Memory B cell (primary cell): ENCODE measurements around the gene IL12RB2.

Experiments used
- ATAC-seq: fragments of 150-1000 bp; cut with Tn5 transposase; 2 replicates; pipeline ENCODE4 v1.10.0; 2021; ENCODE audit warnings: low read depth, mild to moderate bottlenecking, moderate library complexity
- DNase-seq, 2 donors: peaks; one replicate each; pipeline ENCODE4 v3.0.0; 2022; ENCODE audit warnings: low spot score in 2 of 2
- H3K27ac Mint-ChIP-seq: one replicate; pipeline ENCODE4 v1.8.0; 2022; ENCODE audit warnings: mild to moderate bottlenecking, moderate library complexity, mixed read lengths
- H3K27me3 Mint-ChIP-seq: one replicate; pipeline ENCODE4 v1.8.0; 2022; ENCODE audit warnings: mixed read lengths
- H3K36me3 Mint-ChIP-seq: one replicate; pipeline ENCODE4 v1.8.0; 2022; ENCODE audit warnings: mild to moderate bottlenecking, mixed read lengths
- H3K4me1 Mint-ChIP-seq: one replicate; pipeline ENCODE4 v1.8.0; 2022; ENCODE audit warnings: mixed read lengths
- H3K4me3 Mint-ChIP-seq: one replicate; pipeline ENCODE4 v1.8.0; 2022; ENCODE audit warnings: mild to moderate bottlenecking, moderate library complexity, mixed read lengths
- H3K9me3 Mint-ChIP-seq: one replicate; pipeline ENCODE4 v1.8.0; 2022; ENCODE audit warnings: mixed read lengths

The IL12RB2 gene

DNA sequence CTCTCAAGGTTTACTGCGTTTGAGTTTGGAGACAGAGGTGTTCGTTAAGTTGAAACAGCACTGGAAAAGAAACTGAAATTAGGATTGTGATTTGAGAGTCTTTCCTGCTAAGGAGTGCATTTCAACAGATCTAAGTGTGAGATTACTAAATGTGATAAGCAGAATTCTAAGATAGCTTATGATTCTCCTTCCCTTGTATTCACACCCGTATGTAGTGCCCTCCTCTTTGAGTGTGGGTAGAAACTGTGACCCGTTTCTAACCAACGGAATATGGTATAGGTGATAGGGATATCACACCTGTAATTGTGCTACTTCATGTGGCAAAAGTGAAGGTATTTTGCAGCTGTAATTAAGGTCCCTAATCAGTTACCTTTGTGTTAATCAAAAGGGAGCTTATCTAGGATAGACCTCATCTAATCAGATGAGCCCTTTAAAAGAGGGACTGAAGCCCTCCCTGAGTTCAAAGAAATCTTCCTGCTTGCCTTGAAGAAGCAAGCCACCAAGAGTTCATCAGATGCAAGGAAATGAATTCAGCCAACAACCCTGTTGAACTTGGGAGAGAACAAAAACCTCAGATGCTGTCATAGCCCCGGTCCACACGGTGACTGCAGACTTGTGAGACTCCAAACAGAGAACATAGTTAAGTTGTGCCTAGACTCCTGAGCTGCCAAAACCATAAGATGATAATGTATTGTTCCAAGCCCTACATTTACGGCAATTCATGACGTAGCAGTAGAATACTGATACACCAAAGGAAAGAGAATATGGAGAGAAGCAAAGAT lies 12.6 kb upstream of the IL12RB2 start:
- H3K4me3 Mint-ChIP-seq = no peak overlapping the region

DNA sequence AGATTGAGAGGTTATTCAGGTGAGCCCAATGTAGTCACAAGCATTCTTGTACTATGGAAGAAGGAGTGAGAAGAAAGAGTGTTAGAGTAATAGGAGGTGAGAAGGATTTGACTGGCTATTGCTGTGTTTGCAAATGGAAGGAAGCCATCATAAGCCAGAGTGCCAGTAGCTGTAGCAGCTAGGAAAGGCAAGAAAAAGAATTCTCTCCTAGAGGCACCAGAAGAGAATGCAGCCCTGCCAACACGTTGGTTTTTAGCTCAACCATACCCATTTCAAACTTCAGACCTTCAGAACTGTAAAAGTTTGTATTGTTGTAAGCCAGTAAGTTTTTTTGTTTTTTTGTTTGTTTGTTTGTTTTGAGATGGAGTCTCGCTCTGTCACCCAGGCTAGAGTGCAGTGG lies 8.9 kb upstream of the IL12RB2 start:
- H3K27ac Mint-ChIP-seq = no peak overlapping the region
- peaks cover 3% of the 10 kb centered on the region for H3K9me3 Mint-ChIP-seq
- H3K36me3 Mint-ChIP-seq = peaks cover 4% of the 10 kb centered on the region
- no peaks in the 10 kb centered on the region for H3K4me1 Mint-ChIP-seq
- DNase-seq (no peak), ATAC-seq (no peak)
- peaks cover 2% of the 10 kb centered on the region for H3K27me3 Mint-ChIP-seq
- H3K4me3 Mint-ChIP-seq = no peak overlapping the region

More for the DNA sequence above, 12.6 kb upstream of the IL12RB2 start:
- H3K36me3 Mint-ChIP-seq = peaks cover 4% of the 10 kb centered on the region
- H3K27ac Mint-ChIP-seq = no peak overlapping the region
- H3K27me3 Mint-ChIP-seq = peaks cover 9% of the 10 kb centered on the region
- DNase-seq = no peak
- H3K9me3 Mint-ChIP-seq = peaks cover 3% of the 10 kb centered on the region
- no peak for ATAC-seq
- no peaks in the 10 kb centered on the region for H3K4me1 Mint-ChIP-seq

DNA sequence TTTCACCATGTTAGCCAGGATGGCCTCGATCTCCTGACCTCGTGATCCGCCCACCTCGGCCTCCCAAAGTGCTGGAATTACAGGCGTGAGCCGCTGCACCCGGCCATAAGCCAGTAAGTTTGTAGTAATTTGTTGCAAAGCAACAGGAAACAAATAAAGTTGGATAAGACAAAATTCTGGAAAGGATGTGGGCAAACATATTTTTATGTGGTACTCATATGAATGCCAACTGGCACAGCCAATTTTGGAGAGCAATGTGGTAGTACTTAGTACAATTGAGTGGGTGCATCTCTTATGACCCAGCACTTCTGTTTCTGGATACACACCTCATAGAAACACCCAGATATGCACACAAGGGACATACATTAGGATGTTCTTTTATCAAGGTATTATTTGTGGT lies 8.4 kb upstream of the IL12RB2 start:
- Mint-ChIP-seq H3K4me1 (no peaks in the 10 kb centered on the region), H3K9me3 (peaks cover 3% of the 10 kb centered on the region), H3K36me3 (peaks cover 4% of the 10 kb centered on the region), H3K27ac (no peak overlapping the region), H3K27me3 (peaks cover 2% of the 10 kb centered on the region), H3K4me3 (no peak overlapping the region)
- ATAC-seq (no peak), DNase-seq (no peak)

DNA sequence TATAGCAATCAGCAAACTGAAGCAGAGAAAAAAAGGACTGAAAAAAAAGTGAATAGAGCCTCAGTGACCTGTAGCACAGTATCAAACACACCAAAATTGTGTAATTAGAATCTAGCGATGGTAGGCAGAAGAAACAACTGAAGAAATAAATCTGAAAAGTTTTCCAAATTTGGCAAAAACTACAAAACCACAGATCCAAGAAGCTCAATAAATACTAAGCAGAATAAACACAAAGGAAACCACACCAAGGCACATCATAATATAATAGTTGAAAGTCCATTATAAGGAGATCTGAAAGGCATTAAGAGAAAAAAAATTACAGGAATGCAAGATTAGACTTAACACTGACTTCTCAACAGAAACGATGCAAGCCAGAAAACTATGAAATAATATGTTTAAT lies 7.1 kb upstream of the IL12RB2 start:
- H3K9me3 Mint-ChIP-seq = no peaks in the 10 kb centered on the region
- DNase-seq = no peak
- ATAC-seq = no peak
- H3K4me1 Mint-ChIP-seq = no peaks in the 10 kb centered on the region
- peaks cover 2% of the 10 kb centered on the region for H3K27me3 Mint-ChIP-seq
- H3K36me3 Mint-ChIP-seq = peaks cover under 1% of the 10 kb centered on the region
- H3K27ac Mint-ChIP-seq = no peak overlapping the region
- H3K4me3 Mint-ChIP-seq = no peak overlapping the region

DNA sequence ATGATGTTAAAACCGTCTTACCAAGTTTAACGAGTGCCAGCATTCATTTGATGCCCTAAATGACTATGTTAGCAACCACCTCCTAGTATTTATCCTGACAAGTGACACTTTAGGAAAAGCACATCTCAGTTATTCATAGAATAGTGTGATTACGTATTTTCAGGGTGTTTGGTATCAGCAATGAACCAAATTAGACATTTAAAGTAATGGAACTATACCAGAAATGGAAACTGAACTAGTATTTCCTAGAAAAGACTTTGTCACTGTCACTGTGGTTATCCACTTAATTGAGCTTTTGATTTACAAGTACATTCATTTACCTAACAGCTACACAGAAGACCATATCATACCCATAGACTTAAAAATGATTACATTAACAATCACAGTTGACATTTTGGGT lies 3.6 kb upstream of the IL12RB2 start:
- DNase-seq (no peak), ATAC-seq (no peak)
- H3K4me3 Mint-ChIP-seq = no peak overlapping the region
- no peak overlapping the region for H3K27ac Mint-ChIP-seq
- H3K9me3 Mint-ChIP-seq = no peaks in the 10 kb centered on the region
- H3K36me3 Mint-ChIP-seq = no peaks in the 10 kb centered on the region
- H3K4me1 Mint-ChIP-seq = peaks cover 6% of the 10 kb centered on the region
- H3K27me3 Mint-ChIP-seq = peaks cover 4% of the 10 kb centered on the region

DNA sequence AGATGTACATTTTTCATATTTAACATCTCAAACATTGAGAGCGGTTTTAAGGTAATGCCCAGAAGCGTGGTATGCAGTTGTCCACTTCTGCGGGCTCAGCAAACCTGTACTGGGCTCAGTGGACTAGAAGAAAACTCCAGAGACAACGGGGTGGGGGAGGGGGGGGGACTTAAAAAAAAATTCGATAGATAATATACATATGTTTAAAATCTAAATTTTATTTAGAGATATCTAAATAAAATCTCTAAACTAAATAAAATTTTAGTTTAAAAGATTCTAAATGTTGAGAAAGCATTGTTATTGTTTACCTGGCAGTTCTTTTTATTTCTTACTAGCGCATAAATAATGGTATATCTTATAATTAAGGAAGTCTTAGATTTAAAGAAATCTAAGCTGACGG lies 1.1 kb upstream of the IL12RB2 start:
- H3K36me3 Mint-ChIP-seq = no peaks in the 10 kb centered on the region
- H3K4me3 Mint-ChIP-seq = no peak overlapping the region
- H3K27me3 Mint-ChIP-seq = peaks cover 5% of the 10 kb centered on the region
- no peak overlapping the region for H3K27ac Mint-ChIP-seq
- H3K4me1 Mint-ChIP-seq = peaks cover 6% of the 10 kb centered on the region
- DNase-seq = no peak
- H3K9me3 Mint-ChIP-seq = no peaks in the 10 kb centered on the region
- no peak for ATAC-seq

DNA sequence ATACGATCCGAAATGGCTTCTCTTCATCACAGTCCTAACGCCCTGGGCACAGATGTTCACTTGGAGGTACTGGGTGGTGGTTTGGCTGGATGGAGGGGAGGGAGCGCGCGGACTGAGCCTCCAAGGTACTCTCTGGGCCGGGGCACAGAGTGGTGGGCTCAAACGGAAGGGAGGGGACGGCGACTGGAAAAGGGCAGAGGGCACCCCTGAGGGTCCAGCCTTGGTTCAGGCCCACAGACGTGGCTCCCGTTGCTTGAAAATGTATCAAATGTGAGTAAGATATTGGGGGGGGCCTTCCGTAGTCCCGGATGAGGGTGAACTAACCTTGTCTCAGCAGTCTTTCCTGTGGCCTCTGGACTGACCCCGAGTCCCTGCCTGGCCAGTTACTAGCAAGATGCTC lies 463 bp downstream of the IL12RB2 start:
- ATAC-seq (no peak), DNase-seq (no peak)
- Mint-ChIP-seq H3K9me3 (no peaks in the 10 kb centered on the region), H3K27ac (no peak overlapping the region), H3K27me3 (peaks cover 5% of the 10 kb centered on the region), H3K4me1 (peaks cover 6% of the 10 kb centered on the region), H3K36me3 (no peaks in the 10 kb centered on the region), H3K4me3 (peak overlapping the region; percentile 62)

DNA sequence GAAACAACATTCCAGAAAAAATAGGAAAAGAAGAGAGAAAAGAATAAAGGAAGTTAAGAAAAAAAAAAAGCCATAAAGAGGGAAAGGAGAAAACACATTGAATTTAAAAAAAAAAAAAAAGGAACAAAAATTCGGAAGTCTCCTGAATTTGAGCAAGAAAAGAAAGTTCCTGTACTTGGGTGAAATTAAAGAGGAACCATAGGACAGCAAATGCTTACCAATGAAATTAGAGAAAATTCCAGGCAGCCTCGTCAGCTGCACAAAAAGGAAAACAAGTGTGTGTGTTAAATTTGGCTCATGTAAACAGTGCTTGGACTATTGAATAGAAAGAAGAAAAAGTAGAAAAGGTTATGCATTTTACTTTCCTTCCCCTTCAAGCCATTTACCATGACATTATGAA lies 4.9 kb downstream of the IL12RB2 start:
- ATAC-seq = no peak
- DNase-seq = no peak
- Mint-ChIP-seq H3K27me3 (peaks cover 4% of the 10 kb centered on the region), H3K4me1 (peaks cover 2% of the 10 kb centered on the region), H3K4me3 (no peak overlapping the region), H3K9me3 (no peaks in the 10 kb centered on the region), H3K36me3 (no peaks in the 10 kb centered on the region), H3K27ac (no peak overlapping the region)

DNA sequence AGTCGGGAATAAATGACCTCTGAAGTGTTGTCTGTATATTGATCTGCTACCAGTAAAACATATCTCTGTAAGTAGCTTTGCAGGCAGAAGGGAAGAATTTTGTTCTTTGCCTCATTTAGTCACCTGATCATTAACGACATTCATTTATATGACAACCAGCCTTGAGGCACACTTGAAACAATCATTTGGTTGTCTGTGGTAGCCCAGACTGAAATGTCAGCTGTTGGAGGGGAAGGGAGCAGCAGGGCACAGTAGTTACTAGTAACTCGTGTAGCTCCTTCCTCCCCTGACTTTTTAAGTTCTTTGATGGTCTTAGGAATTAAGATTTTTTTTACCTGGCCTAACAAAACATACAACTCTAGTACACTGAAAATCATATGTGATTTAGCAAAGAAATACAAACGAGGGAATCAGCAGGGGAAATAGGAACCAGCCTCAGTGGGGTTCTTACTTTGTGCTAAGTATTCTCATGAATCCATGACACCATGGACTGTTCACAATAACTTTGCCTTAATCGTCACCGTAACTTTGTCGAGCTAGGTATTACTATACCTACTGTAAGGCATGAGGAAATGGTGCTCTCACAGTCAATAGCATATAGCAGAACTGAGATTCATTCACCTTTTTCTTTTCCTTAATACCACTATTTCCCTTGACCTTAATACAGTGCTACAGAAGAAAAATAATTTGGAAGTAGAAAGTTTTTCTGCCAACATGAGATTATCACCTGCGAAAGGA lies 6.4 kb downstream of the IL12RB2 start:
- H3K4me3 Mint-ChIP-seq = no peak overlapping the region
- H3K27ac Mint-ChIP-seq = no peak overlapping the region
- ATAC-seq = no peak
- no peaks in the 10 kb centered on the region for H3K9me3 Mint-ChIP-seq
- no peak for DNase-seq
- H3K27me3 Mint-ChIP-seq = peaks cover 2% of the 10 kb centered on the region
- no peaks in the 10 kb centered on the region for H3K36me3 Mint-ChIP-seq
- H3K4me1 Mint-ChIP-seq = no peaks in the 10 kb centered on the region

DNA sequence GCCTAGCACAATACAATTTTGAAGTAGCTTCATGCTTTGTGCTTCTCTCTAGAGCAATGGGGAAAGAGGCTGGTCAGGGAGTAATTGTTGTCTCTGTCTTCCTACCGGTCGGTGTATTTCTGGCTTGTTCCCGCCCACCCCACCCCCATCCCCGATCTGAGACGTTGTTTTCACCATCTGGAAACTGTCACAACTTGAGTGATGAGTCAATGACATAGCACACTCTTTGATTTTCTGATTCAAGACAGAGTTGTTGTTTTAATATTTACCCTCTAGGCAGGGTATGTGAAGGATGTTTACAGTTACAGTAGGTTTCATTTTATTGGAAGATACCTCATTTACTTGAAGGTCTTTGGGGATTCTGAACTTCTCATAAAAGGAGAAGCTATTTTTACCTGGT lies 7.0 kb downstream of the IL12RB2 start:
- Mint-ChIP-seq H3K4me3 (no peak overlapping the region), H3K27ac (no peak overlapping the region), H3K4me1 (no peaks in the 10 kb centered on the region), H3K36me3 (no peaks in the 10 kb centered on the region), H3K9me3 (no peaks in the 10 kb centered on the region), H3K27me3 (peaks cover under 1% of the 10 kb centered on the region)
- DNase-seq = no peak
- ATAC-seq = no peak

DNA sequence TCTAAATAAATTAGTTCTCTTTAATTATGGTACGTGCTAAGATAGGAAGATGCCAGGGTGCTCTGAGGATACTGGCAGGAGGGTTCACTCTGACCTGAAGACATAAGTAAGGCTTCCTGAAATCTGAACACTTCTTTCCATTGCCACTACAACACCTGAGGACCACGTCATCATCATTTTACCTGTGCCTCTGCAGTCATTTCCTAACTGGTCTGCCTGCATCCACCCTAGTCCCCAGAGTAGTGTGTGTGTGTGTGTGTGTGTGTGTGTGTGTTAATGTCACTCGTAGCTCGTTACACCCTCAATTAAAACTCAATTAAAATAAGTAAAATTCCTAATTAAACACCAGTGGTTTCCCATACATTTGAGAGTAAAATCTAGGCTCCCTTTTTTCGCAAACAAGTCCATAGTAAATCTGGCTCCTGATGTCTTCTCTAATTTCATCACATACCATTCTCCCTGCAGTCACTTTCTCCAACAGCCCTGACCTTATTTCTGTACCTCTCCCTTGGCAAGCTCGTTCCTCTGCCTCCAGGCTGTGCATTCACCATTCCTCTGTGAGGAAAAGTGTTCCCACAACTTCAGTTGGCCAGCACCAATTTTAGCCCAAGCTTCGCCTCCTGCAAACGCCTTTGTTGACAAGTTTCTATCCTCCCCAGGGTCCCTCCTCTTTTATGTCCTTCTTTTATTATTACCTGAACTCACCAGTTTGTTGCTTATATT lies 8.7 kb downstream of the IL12RB2 start:
- no peak for DNase-seq
- Mint-ChIP-seq H3K27ac (no peak overlapping the region), H3K4me1 (no peaks in the 10 kb centered on the region), H3K36me3 (no peaks in the 10 kb centered on the region), H3K9me3 (no peaks in the 10 kb centered on the region), H3K27me3 (no peaks in the 10 kb centered on the region), H3K4me3 (no peak overlapping the region)
- no peak for ATAC-seq

DNA sequence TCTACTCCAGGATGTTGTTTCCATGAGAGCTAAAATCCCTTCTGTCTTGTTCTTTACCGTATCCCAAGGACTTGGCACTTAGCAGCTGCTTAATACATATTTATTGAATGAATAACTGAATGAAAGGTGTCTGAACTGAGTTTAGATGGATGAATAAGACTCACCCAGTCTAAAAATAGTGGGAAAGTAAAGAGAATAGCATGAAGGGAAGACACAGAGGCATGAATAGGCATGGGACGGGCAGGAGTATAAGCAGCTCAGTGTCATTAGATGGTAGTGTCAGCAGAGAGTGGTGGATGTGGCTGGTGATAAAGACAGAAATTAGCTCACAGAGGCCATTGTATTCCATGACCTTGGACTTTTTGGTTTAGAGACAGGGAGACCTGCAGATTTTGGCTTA lies 9.2 kb downstream of the IL12RB2 start:
- Mint-ChIP-seq H3K9me3 (no peaks in the 10 kb centered on the region), H3K4me3 (no peak overlapping the region), H3K27me3 (no peaks in the 10 kb centered on the region), H3K27ac (no peak overlapping the region), H3K36me3 (no peaks in the 10 kb centered on the region), H3K4me1 (no peaks in the 10 kb centered on the region)
- no peak for ATAC-seq
- no peak for DNase-seq

DNA sequence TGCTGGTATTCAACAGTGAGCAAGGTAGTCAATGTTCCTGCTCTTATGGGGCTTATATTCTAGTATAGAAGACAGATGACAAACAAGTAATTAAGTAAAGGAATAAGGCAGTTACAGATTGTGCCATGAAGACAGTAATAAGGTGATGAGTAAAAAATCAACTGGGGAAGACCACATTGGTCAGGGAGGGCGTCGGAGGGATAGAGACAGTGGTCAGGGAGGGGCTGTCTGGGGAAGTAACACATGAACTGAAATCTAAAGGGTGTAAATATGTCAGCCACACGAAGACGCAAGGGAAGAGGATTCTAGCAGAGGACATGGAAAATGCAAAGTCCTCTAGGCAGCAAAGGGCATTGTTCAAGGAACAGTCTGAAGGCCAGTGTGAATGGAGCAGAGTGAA lies 10.1 kb downstream of the IL12RB2 start:
- no peak for ATAC-seq
- Mint-ChIP-seq H3K27ac (no peak overlapping the region), H3K9me3 (no peaks in the 10 kb centered on the region), H3K27me3 (peaks cover 1% of the 10 kb centered on the region), H3K4me1 (no peaks in the 10 kb centered on the region), H3K4me3 (no peak overlapping the region), H3K36me3 (no peaks in the 10 kb centered on the region)
- DNase-seq = no peak

DNA sequence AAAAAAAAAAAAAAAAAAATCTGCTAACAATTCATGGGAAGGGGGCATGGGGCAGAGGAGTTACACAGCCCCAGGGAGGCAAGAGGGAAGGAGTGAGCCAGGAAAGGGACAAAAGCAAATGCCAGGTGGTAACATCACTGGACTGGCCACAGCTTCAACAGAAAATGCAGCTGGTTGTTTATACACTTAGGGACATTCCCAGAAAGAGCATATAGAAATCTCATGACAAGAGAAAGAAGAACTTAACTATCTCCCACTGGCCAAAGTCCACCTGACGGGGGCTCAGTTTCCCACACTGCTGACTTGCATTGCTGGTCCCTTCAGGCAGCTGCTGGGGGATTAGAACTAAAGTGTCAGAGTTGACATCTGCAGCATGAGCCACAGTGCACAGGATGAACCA lies 14.8 kb downstream of the IL12RB2 start:
- Mint-ChIP-seq H3K4me1 (no peaks in the 10 kb centered on the region), H3K27ac (no peak overlapping the region), H3K9me3 (no peaks in the 10 kb centered on the region), H3K36me3 (no peaks in the 10 kb centered on the region), H3K27me3 (peaks cover 2% of the 10 kb centered on the region), H3K4me3 (no peak overlapping the region)
- ATAC-seq = no peak
- DNase-seq = no peak
